IMR-90 (cell line): Measurements from ENCODE around the gene SOD1. TPM values are rescaled to one million over a fixed set of nuclear protein-coding genes. Genes with fewer than 3 reads are reported as not detected.

Experiments
- ATAC-seq: fragments of 200-7000 bp; cut with Tn5 transposase; 2 replicates; pipeline ENCODE4 v1.9.1; 2020; ENCODE audit warnings: low read depth, mild to moderate bottlenecking, moderate library complexity
- BruUV-seq: library from RNA; stranded (reverse); fragments of 400-500 nt; replicated peaks from 2 replicates; lab custom pipeline; 2021; lab: Mats Ljungman, UMichigan
- CTCF ChIA-PET: fragments of 300-600 bp; formaldehyde crosslinking; extraction: SDS; loops from one replicate; lab custom pipeline; 2021; ENCODE audit warnings: antibody characterized with exemption; lab: Yijun Ruan, JAX
- POLR2A ChIA-PET: fragments of 300-600 bp; sonication (Branson Sonifier 250); formaldehyde crosslinking; loops from one replicate; lab custom pipeline; 2022; ENCODE audit warnings: antibody characterized with exemption; ENCODE audit not compliant: unreplicated experiment; lab: Charles Lee
- DNase-seq: peaks from one replicate; pipeline ENCODE4 v3.0.0; 2013
- H2AFZ ChIP-seq: replicated peaks from 2 replicates; pipeline ENCODE3; 2013; ENCODE audit warnings: low read length, mild to moderate bottlenecking; ENCODE audit not compliant: poor library complexity
- H2AK5ac ChIP-seq: 2 replicates; pipeline ENCODE4 v1.6.1; 2013; ENCODE audit warnings: low read depth, low read length, inconsistent platforms
- H2AK9ac ChIP-seq: replicated peaks from 2 replicates; pipeline ENCODE3; 2013; ENCODE audit warnings: mild to moderate bottlenecking, low read depth, low read length, moderate library complexity; ENCODE audit not compliant: poor library complexity
- H2BK120ac ChIP-seq: 2 replicates; pipeline ENCODE4 v1.6.1; 2013; ENCODE audit warnings: low read depth, low read length, inconsistent platforms
- H2BK15ac ChIP-seq: 3 replicates; pipeline ENCODE4 v1.6.1; 2013; ENCODE audit warnings: low read depth, low read length, inconsistent platforms
- H2BK20ac ChIP-seq: 2 replicates; pipeline ENCODE4 v1.6.1; 2013; ENCODE audit warnings: low read depth, mild to moderate bottlenecking, inconsistent platforms, low read length, moderate library complexity
- H2BK5ac ChIP-seq: 2 replicates; pipeline ENCODE4 v1.6.1; 2013; ENCODE audit warnings: mild to moderate bottlenecking, low read depth, low read length, inconsistent platforms; ENCODE audit not compliant: poor library complexity, severe bottlenecking
- H3K14ac ChIP-seq: replicated peaks from 2 replicates; pipeline ENCODE4 v1.6.1; 2013; ENCODE audit warnings: low read depth, low read length, inconsistent platforms
- H3K18ac ChIP-seq: 2 replicates; pipeline ENCODE4 v1.6.1; 2013; ENCODE audit warnings: low read depth, low read length, control low read depth
- H3K23ac ChIP-seq: 2 replicates; pipeline ENCODE4 v1.6.1; 2013; ENCODE audit warnings: low read depth, low read length, inconsistent platforms
- H3K27ac ChIP-seq: 2 replicates; pipeline ENCODE4 v1.5.1; 2013; ENCODE audit warnings: mild to moderate bottlenecking, control low read depth, low read length; ENCODE audit not compliant: insufficient read depth
- H3K27me3 ChIP-seq: 2 replicates; pipeline ENCODE4 v1.6.1; 2013; ENCODE audit warnings: low read length; ENCODE audit not compliant: control insufficient read depth, insufficient read depth
- H3K36me3 ChIP-seq: 2 replicates; pipeline ENCODE4 v1.6.1; 2013; ENCODE audit warnings: low read length, mixed read lengths; ENCODE audit not compliant: control insufficient read depth, insufficient read depth
- H3K4ac ChIP-seq: 2 replicates; pipeline ENCODE4 v1.6.1; 2013; ENCODE audit warnings: low read depth, low read length, inconsistent platforms
- H3K4me1 ChIP-seq: 2 replicates; pipeline ENCODE4 v1.6.1; 2013; ENCODE audit warnings: low read length, mixed read lengths; ENCODE audit not compliant: control insufficient read depth, insufficient read depth
- H3K4me2 ChIP-seq: 2 replicates; pipeline ENCODE4 v1.6.1; 2013; ENCODE audit warnings: low read depth, mild to moderate bottlenecking, control low read depth, low read length, moderate library complexity
- H3K4me3 ChIP-seq: 2 replicates; pipeline ENCODE4 v1.5.1; 2013; ENCODE audit warnings: low read depth, mild to moderate bottlenecking, control low read depth, low read length, moderate library complexity; ENCODE audit not compliant: insufficient read depth
- H3K56ac ChIP-seq: 2 replicates; pipeline ENCODE4 v1.6.1; 2013; ENCODE audit warnings: low read length, inconsistent platforms; ENCODE audit not compliant: insufficient read depth; ENCODE audit errors: extremely low read depth
- H3K79me1 ChIP-seq, 2 experiments: 2 replicates each; pipeline ENCODE4 v1.6.1; 2013; ENCODE audit warnings: low read length in 2 of 2, inconsistent platforms in 1 of 2, low read depth in 1 of 2
- H3K9ac ChIP-seq: 2 replicates; pipeline ENCODE4 v1.6.1; 2013; ENCODE audit warnings: low read depth, low read length, control low read depth
- H3K9me1 ChIP-seq: 2 replicates; pipeline ENCODE4 v1.6.1; 2013; ENCODE audit warnings: low read length, inconsistent platforms; ENCODE audit not compliant: insufficient read depth
- H3K9me3 ChIP-seq: 2 replicates; pipeline ENCODE4 v1.6.1; 2013; ENCODE audit warnings: low read length; ENCODE audit not compliant: control insufficient read depth, insufficient read depth
- H4K20me1 ChIP-seq: 2 replicates; pipeline ENCODE4 v1.6.1; 2013; ENCODE audit warnings: low read length, inconsistent platforms; ENCODE audit not compliant: insufficient read depth
- H4K5ac ChIP-seq: 2 replicates; pipeline ENCODE4 v1.6.1; 2013; ENCODE audit warnings: mild to moderate bottlenecking, low read depth, low read length, control low read depth
- H4K8ac ChIP-seq, 2 experiments: 2 replicates each; pipeline ENCODE4 v1.6.1; 2013; ENCODE audit warnings: low read depth in 2 of 2, low read length in 2 of 2, control low read depth in 1 of 2, inconsistent platforms in 1 of 2
- H4K91ac ChIP-seq: 2 replicates; pipeline ENCODE4 v1.6.1; 2013; ENCODE audit warnings: low read depth, low read length, inconsistent platforms; ENCODE audit not compliant: insufficient read depth
- BHLHE40 ChIP-seq: fragments of 150-350 bp; IDR thresholded peaks from 2 replicates; pipeline ENCODE4 v1.6.1; 2016; ENCODE audit warnings: mild to moderate bottlenecking, low read depth, low read length
- CEBPB ChIP-seq: IDR thresholded peaks from 2 replicates; pipeline ENCODE4 v1.6.1; 2012; ENCODE audit warnings: low read depth, low read length, improper control_type of control experiment
- FOS ChIP-seq: fragments of 150-350 bp; IDR thresholded peaks from 2 replicates; pipeline ENCODE4 v1.6.1; 2016; ENCODE audit warnings: low read depth, low read length
- MAFK ChIP-seq: IDR thresholded peaks from 2 replicates; pipeline ENCODE4 v1.6.1; 2012; ENCODE audit warnings: low read depth, low read length, improper control_type of control experiment
- MXI1 ChIP-seq: IDR thresholded peaks from 2 replicates; pipeline ENCODE4 v1.6.1; 2012; ENCODE audit warnings: low read depth, mild to moderate bottlenecking, low read length, moderate library complexity, borderline replicate concordance
- NFE2L2 ChIP-seq: fragments of 150-350 bp; IDR thresholded peaks from 2 replicates; pipeline ENCODE4 v1.6.1; 2016; ENCODE audit warnings: low read depth, mild to moderate bottlenecking, low read length
- POLR2A ChIP-seq: IDR thresholded peaks from 2 replicates; pipeline ENCODE4 v1.6.1; 2012; ENCODE audit warnings: mild to moderate bottlenecking, low read depth, low read length
- RFX5 ChIP-seq: IDR thresholded peaks from 2 replicates; pipeline ENCODE4 v1.8.0; 2012; ENCODE audit warnings: low read depth, mild to moderate bottlenecking, low read length, moderate library complexity
- SMC3 ChIP-seq: fragments of 150-350 bp; IDR thresholded peaks from 2 replicates; pipeline ENCODE4 v1.6.1; 2016; ENCODE audit warnings: low read depth, mild to moderate bottlenecking, antibody characterized with exemption, low read length, moderate library complexity
- WGBS, 2 experiments: methylation state at CpG; one replicate each; pipeline versions ENCODE4 v1.1.5 to v1.1.7; 2013; ENCODE audit warnings: missing lambda C conversion rate in 2 of 2; ENCODE audit not compliant: insufficient read length in 1 of 2; ENCODE audit errors: extremely low coverage in 2 of 2; 5-methylcytosine and 5-hydroxymethylcytosine counted together
- dilution Hi-C: fragments of 300-500 bp; cut with HindIII; formaldehyde crosslinking; loops from one replicate; pipeline ENCODE4 v1.14.3; 2018; ENCODE audit warnings: low sequenced_read_pairs; ENCODE audit not compliant: unreplicated experiment
- in situ Hi-C: fragments of 300-500 bp; cut with MboI; formaldehyde crosslinking; loops from 3 replicates; pipeline ENCODE4 v1.14.3; 2019; ENCODE audit warnings: low sequenced_read_pairs, inconsistent platforms, mixed read lengths
- intact Hi-C: fragments of 100-400 bp; cut with micrococcal nuclease; formaldehyde crosslinking; loops from 2 replicates; pipeline ENCODE4 v1.10.0; 2022
- polyA plus RNA-seq, 3 experiments: library from polyadenylated mRNA; depleted of rRNA; stranded (reverse); fragments of >200 nt; gene quantifications; 2 replicates each; pipeline ENCODE4 v1.2.3, GENCODE V29; 2012; ENCODE audit warnings: low replicate concordance in 1 of 3
- total RNA-seq: library from RNA; depleted of rRNA; stranded (reverse); fragments of >200 nt; gene quantifications from 2 replicates; pipeline ENCODE4 v1.2.3, GENCODE V29; 2012
- TF ChIP-seq, protein P1 (sequence below): fragments of 150-350 bp; IDR thresholded peaks from 2 replicates; pipeline ENCODE4 v1.6.1; 2017; ENCODE audit warnings: mild to moderate bottlenecking, antibody characterized with exemption, low read length, low read depth

SOD1 gene
- total and polyA plus RNA-seq, 2 of the 4 experiments (the other 2 are of a cell fraction): 312 to 392 TPM

DNA sequence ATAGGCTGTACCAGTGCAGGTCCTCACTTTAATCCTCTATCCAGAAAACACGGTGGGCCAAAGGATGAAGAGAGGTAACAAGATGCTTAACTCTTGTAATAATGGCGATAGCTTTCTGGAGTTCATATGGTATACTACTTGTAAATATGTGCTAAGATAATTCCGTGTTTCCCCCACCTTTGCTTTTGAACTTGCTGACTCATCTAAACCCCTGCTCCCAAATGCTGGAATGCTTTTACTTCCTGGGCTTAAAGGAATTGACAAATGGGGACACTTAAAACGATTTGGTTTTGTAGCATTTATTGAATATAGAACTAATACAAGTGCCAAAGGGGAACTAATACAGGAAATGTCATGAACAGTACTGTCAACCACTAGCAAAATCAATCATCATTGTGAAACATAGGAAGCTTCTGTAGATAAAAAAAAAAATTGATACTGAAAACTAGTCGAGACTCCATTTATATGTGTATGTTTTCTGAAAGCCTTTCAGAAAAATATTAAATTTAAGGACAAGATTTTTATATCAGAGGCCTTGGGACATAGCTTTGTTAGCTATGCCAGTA is 7.0 kb downstream of the SOD1 start:
- no peaks in the 10 kb centered on the region for H3K9me3 ChIP-seq
- H4K8ac ChIP-seq: no peak overlapping the region
- H2BK5ac ChIP-seq: no peak overlapping the region
- H3K27ac ChIP-seq: no peak overlapping the region
- no peak overlapping the region for H2BK15ac ChIP-seq
- H3K9ac ChIP-seq: no peak overlapping the region
- ATAC-seq: no peak
- H2BK120ac ChIP-seq: no peak overlapping the region
- intact Hi-C loops: loop anchor here (5.0 kb wide), 1 partner anchor 56 kb away; no protein-coding TSS in a partner anchor
- H4K20me1 ChIP-seq: peaks cover 29% of the 10 kb centered on the region
- no peak overlapping the region for H3K4ac ChIP-seq
- peaks cover 5% of the 10 kb centered on the region for H3K4me1 ChIP-seq
- H3K36me3 ChIP-seq: peaks cover 30% of the 10 kb centered on the region
- H3K9me1 ChIP-seq: peaks cover 7% of the 10 kb centered on the region
- WGBS, 2 experiments: no CpG with 5 or more reads among the region's 5 CpGs
- no TSS peak for BruUV-seq
- H3K4me2 ChIP-seq: no peak overlapping the region
- no peak overlapping the region for H2AK9ac ChIP-seq
- no peak overlapping the region for H2AFZ ChIP-seq
- H4K5ac ChIP-seq: no peak overlapping the region
- H3K18ac ChIP-seq: no peak overlapping the region
- peaks cover 16 to 50% of the 10 kb centered on the region in 2 experiments for H3K79me1 ChIP-seq
- no peak overlapping the region for H2AK5ac ChIP-seq
- no peak overlapping the region for H3K23ac ChIP-seq
- dilution Hi-C loops: no loop called here
- TF ChIP-seq BHLHE40 (no peak), SMC3 (no peak), POLR2A (no peak), CEBPB (no peak), MAFK (peak; percentile 87), MXI1 (no peak), RFX5 (no peak), FOS (no peak), NFE2L2 (0 out of 2 replicates have a peak, but pooled peaks have one; percentile 18)
- TF ChIP-seq, protein P1, sequence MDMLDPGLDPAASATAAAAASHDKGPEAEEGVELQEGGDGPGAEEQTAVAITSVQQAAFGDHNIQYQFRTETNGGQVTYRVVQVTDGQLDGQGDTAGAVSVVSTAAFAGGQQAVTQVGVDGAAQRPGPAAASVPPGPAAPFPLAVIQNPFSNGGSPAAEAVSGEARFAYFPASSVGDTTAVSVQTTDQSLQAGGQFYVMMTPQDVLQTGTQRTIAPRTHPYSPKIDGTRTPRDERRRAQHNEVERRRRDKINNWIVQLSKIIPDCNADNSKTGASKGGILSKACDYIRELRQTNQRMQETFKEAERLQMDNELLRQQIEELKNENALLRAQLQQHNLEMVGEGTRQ: no peak
- no peak overlapping the region for H3K56ac ChIP-seq
- no peak overlapping the region for H3K4me3 ChIP-seq
- no peak overlapping the region for H4K91ac ChIP-seq
- H3K27me3 ChIP-seq: no peaks in the 10 kb centered on the region
- in situ Hi-C loops: no loop called here
- no peak for DNase-seq
- no peak overlapping the region for H3K14ac ChIP-seq
- CTCF ChIA-PET: no interaction called here
- POLR2A ChIA-PET: no interaction called here
- no peak overlapping the region for H2BK20ac ChIP-seq
